Inflammatory macrophage treated with lipopolysaccharide for 1 hour (primary cell): ENCODE measurements around the gene RIOK2.
"Not testable (repeated sequence)": the region's sequence is repeated elsewhere in the genome, so short reads cannot be mapped to it uniquely, and the experiment has no call there.

Experiments
- DNase-seq, 2 donors: peaks; one replicate each; pipeline ENCODE4 v3.0.0-alpha.2; 2020 to 2022

The RIOK2 gene

GRCh38 chr5:97183100-97183929 lies at the start of gene RIOK2:
TSS of gene RIOK2 (minus strand) at chr5:97183247. CDS start at chr5:97183191, 56 bp downstream.
- peak; percentile 94 for DNase-seq

GRCh38 chr5:97231025-97231636 lies 48.1 kb upstream of the RIOK2 start:
- peak; percentile 57 to 81 for DNase-seq

GRCh38 chr5:97229688-97230285 lies 46.7 kb upstream of the RIOK2 start:
- no peak for DNase-seq

GRCh38 chr5:97229196-97229595 lies 46.1 kb upstream of the RIOK2 start:
- no peak for DNase-seq

GRCh38 chr5:97225222-97225621 lies 42.2 kb upstream of the RIOK2 start:
- DNase-seq = no peak

- DNase-seq = no peak
Observed at GRCh38 chr5:97224112-97224750, 41.2 kb upstream of the RIOK2 start.

GRCh38 chr5:97223596-97223995 lies 40.5 kb upstream of the RIOK2 start:
- DNase-seq = no peak

GRCh38 chr5:97209343-97209742 lies 26.3 kb upstream of the RIOK2 start:
- no peak for DNase-seq

- no peak for DNase-seq
Observed at GRCh38 chr5:97208714-97209113, 25.7 kb upstream of the RIOK2 start.

GRCh38 chr5:97208184-97208713 lies 25.2 kb upstream of the RIOK2 start:
- DNase-seq = no peak

- DNase-seq = peak in 1 of 2 donors; percentile 4
Observed at GRCh38 chr5:97194366-97194765, 11.3 kb upstream of the RIOK2 start.

- DNase-seq = no peak
Observed at GRCh38 chr5:97193355-97193688, 10.3 kb upstream of the RIOK2 start.

GRCh38 chr5:97192580-97193354 lies 9.7 kb upstream of the RIOK2 start:
- DNase-seq = no peak

- no peak for DNase-seq
Observed at GRCh38 chr5:97191893-97192292, 8.8 kb upstream of the RIOK2 start.

GRCh38 chr5:97189523-97189922 lies 6.5 kb upstream of the RIOK2 start:
- not testable (repeated sequence) for DNase-seq

GRCh38 chr5:97183930-97184213 lies 825 bp upstream of the RIOK2 start:
- no peak for DNase-seq

- peak in 1 of 2 donors; percentile 35 for DNase-seq
Observed at GRCh38 chr5:97182571-97183099, 412 bp downstream of the RIOK2 start.

- no peak for DNase-seq
Observed at GRCh38 chr5:97181856-97182545, 1.0 kb downstream of the RIOK2 start.

GRCh38 chr5:97179457-97179856 lies 3.6 kb downstream of the RIOK2 start:
- not testable (repeated sequence) for DNase-seq

- DNase-seq = no peak
Observed at GRCh38 chr5:97172227-97172626, 10.8 kb downstream of the RIOK2 start.

GRCh38 chr5:97171703-97172102 lies 11.3 kb downstream of the RIOK2 start:
- DNase-seq = no peak

- no peak for DNase-seq
Observed at GRCh38 chr5:97167435-97167834, 15.6 kb downstream of the RIOK2 start.
